HEK293T (cell line): Measurements from ENCODE around the gene INPP5A.

Experiments used
- ARNT ChIP-seq: fragments of 450-650 bp; IDR thresholded peaks from 2 replicates; pipeline ENCODE4 v1.6.1; 2017; ENCODE audit warnings: mild to moderate bottlenecking
- ELF4 ChIP-seq: fragments of 450-650 bp; IDR thresholded peaks from 2 replicates; pipeline ENCODE4 v1.6.1; 2017; ENCODE audit warnings: antibody characterized with exemption
- FOXA1 ChIP-seq: fragments of 450-650 bp; IDR thresholded peaks from 2 replicates; pipeline ENCODE4 v1.6.1; 2016; ENCODE audit warnings: mild to moderate bottlenecking
- L3MBTL2 ChIP-seq: fragments of 450-650 bp; conservative IDR thresholded peaks from 2 replicates; pipeline ENCODE4 v1.6.1; 2016; ENCODE audit warnings: mild to moderate bottlenecking
- NFRKB ChIP-seq: fragments of 450-650 bp; IDR thresholded peaks from 2 replicates; pipeline ENCODE4 v1.6.1; 2016; ENCODE audit warnings: mild to moderate bottlenecking, moderate library complexity
- TARDBP ChIP-seq: fragments of 450-650 bp; IDR thresholded peaks from 2 replicates; pipeline ENCODE4 v1.6.1; 2016

GRCh38 chr10:132536241-132536876, 1.2 kb upstream of the INPP5A start:
- TF ChIP-seq FOXA1 (no peak), ARNT (no peak), ELF4 (no peak), L3MBTL2 (no peak), NFRKB (no peak), TARDBP (no peak)
